Ovary (tissue), 9 donors: ENCODE results near the gene TBC1D16. TPM values are rescaled to one million over a fixed set of nuclear protein-coding genes. Genes with fewer than 3 reads are reported as not detected.

ENCODE experiments used
- DNase-seq, 5 donors: peaks; one replicate each; pipeline ENCODE4 v3.0.0-alpha.2; 2019 to 2020
- H3K27ac ChIP-seq, 2 donors: fragments of 200-600 bp; one replicate each; pipeline versions ENCODE4 v1.5.1 to v1.8.0; 2019 to 2022
- H3K27me3 ChIP-seq: fragments of 200-600 bp; one replicate; pipeline ENCODE4 v1.8.0; 2022
- H3K36me3 ChIP-seq: fragments of 200-600 bp; sonication (generic); one replicate; pipeline ENCODE4 v1.5.1; 2019
- H3K4me1 ChIP-seq: one replicate; pipeline ENCODE4 v1.8.1; 2013; ENCODE audit warnings: mild to moderate bottlenecking, moderate library complexity; ENCODE audit not compliant: insufficient read depth
- H3K4me3 ChIP-seq: fragments of 200-600 bp; sonication (generic); one replicate; pipeline ENCODE4 v1.5.1; 2017
- H3K9me3 ChIP-seq, 2 donors: fragments of 200-600 bp in 1 of 2; sonication (generic) in 1 of 2; one replicate each; pipeline versions ENCODE4 v1.5.1 to v1.8.1; 2013 to 2019; ENCODE audit warnings: mild to moderate bottlenecking in 1 of 2, moderate library complexity in 1 of 2
- EP300 ChIP-seq: sonication (generic); formaldehyde crosslinking; IDR thresholded peaks from one replicate; pipeline ENCODE4 v1.6.1; 2017; ENCODE audit warnings: antibody characterized with exemption
- POLR2A ChIP-seq: fragments of 450-650 bp; IDR thresholded peaks from one replicate; pipeline ENCODE4 v1.6.1; 2017; ENCODE audit warnings: antibody characterized with exemption, mild to moderate bottlenecking, moderate library complexity
- WGBS, 3 donors: extraction: QIAGEN DNeasy Blood & Tissue Kit in 1 of 3; methylation state at CpG; one replicate each; pipeline versions ENCODE4 v1.1.5 to v1.1.7; 2013 to 2017; 5-methylcytosine and 5-hydroxymethylcytosine counted together
- intact Hi-C, 4 donors: fragments of 100-400 bp; cut with DNase I; formaldehyde crosslinking; loops; one replicate each; pipeline versions ENCODE4 v1.11.0 to v1.15.1; 2022 to 2023
- polyA plus RNA-seq, 2 donors: library from polyadenylated mRNA; stranded (reverse); fragments of 200-250 nt in 1 of 2; fragments of 350-450 nt in 1 of 2; fragmentation: Illumina TruSeq in 1 of 2; extraction: RNeasy Lipid Tissue Mini Kit (QIAGEN cat#74804) in 1 of 2; gene quantifications; one replicate each; pipeline ENCODE4 v1.2.3, GENCODE V29; 2013 to 2014
- total RNA-seq, 7 donors: library from RNA; depleted of rRNA in 2 of 7; stranded (reverse); fragments of >200 nt in 2 of 7; fragmentation: NEBNext Ultra II Directional in 3 of 7; extraction: Animal tissue kit (Norgen Biotek cat#: 25700) in 3 of 7; gene quantifications; one replicate each; pipeline versions ENCODE4 v1.1.0 to v1.2.4, GENCODE V29; 2016 to 2023
- TF ChIP-seq, protein P1 (sequence below), 3 donors: fragments of 450-650 bp in 2 of 3; fragments of 200-600 bp in 1 of 3; IDR thresholded peaks; one replicate each; pipeline versions ENCODE4 v1.5.1 to v1.8.0; 2016 to 2022; ENCODE audit warnings: antibody characterized with exemption in 3 of 3, mild to moderate bottlenecking in 1 of 3
- donor health status: DM: no; HTN: no; CAD: no; lungs with moderate emphysema.
- donor health status: DM: no; HTN: no; CAD: no.
- donor health status: Bipolar disorder and iron deficiency.
- donor health status: DM: yes; HTN: yes; CAD: no.
- donor health status: DM: no; HTN: no; CAD: no.
- donor health status: DM: yes; HTN: yes; CAD: no.

TBC1D16 gene
- total and polyA plus RNA-seq, 9 donors: 9.3 to 40.5 (median 27.1) TPM

- Histone ChIP-seq H3K27me3 (no peaks in the 10 kb centered on the region), H3K9me3 (no peaks in the 10 kb centered on the region), H3K36me3 (no peaks in the 10 kb centered on the region), H3K4me3 (no peak overlapping the region), H3K4me1 (peaks cover 17% of the 10 kb centered on the region), H3K27ac (peak overlapping the region; percentile 85 to 91)
- DNase-seq: peak in 4 of 5 donors; percentile 51 to 65 (median 57)
- intact Hi-C loops: loop anchor here in 1 of 4 donors (10.0 kb wide), 1 partner anchor 134 kb away; no protein-coding TSS in a partner anchor
- 32 to 54% (median 41%) methylated on average over 29 to 30 of the region's 30 CpGs for WGBS, 3 donors
- no peak for TF ChIP-seq EP300
- no peak for TF ChIP-seq POLR2A
- TF ChIP-seq, protein P1, sequence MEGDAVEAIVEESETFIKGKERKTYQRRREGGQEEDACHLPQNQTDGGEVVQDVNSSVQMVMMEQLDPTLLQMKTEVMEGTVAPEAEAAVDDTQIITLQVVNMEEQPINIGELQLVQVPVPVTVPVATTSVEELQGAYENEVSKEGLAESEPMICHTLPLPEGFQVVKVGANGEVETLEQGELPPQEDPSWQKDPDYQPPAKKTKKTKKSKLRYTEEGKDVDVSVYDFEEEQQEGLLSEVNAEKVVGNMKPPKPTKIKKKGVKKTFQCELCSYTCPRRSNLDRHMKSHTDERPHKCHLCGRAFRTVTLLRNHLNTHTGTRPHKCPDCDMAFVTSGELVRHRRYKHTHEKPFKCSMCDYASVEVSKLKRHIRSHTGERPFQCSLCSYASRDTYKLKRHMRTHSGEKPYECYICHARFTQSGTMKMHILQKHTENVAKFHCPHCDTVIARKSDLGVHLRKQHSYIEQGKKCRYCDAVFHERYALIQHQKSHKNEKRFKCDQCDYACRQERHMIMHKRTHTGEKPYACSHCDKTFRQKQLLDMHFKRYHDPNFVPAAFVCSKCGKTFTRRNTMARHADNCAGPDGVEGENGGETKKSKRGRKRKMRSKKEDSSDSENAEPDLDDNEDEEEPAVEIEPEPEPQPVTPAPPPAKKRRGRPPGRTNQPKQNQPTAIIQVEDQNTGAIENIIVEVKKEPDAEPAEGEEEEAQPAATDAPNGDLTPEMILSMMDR (IDR thresholded peaks at IDR 0.05): no peak
Observed at GRCh38 chr17:79979221-79979741, 56.4 kb downstream of the TBC1D16 start.

DNA sequence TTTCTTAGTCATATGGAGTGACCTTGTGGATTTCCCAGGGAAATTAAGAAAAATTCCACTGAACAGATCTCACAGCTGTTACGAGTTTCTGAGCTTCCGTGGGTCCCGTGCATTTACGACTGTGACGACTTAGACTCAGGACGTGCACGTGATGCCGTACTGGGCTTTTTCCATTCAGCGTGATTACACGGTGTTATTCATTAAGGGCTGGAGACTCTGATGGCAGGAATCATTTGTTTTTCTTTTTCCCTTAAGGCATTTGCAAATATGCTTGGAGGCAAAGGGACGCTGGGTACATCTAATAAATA is 57.2 kb downstream of the TBC1D16 start:
- no peaks in the 10 kb centered on the region for H3K36me3 ChIP-seq
- peak overlapping the region; percentile 16 for H3K4me3 ChIP-seq
- intact Hi-C loops: loop anchor here in 1 of 4 donors (10.0 kb wide), 1 partner anchor 134 kb away; no protein-coding TSS in a partner anchor
- H3K27me3 ChIP-seq: no peaks in the 10 kb centered on the region
- TF ChIP-seq POLR2A: no peak
- TF ChIP-seq EP300: peak; percentile 24
- H3K4me1 ChIP-seq: peaks cover 17% of the 10 kb centered on the region
- 7 to 38% (median 21%) methylated on average over 11 of the region's 11 CpGs for WGBS, 3 donors
- H3K9me3 ChIP-seq: no peaks in the 10 kb centered on the region
- peak overlapping the region; percentile 85 to 91 for H3K27ac ChIP-seq
- peak in 4 of 5 donors; percentile 66 to 82 (median 72) for DNase-seq

DNA sequence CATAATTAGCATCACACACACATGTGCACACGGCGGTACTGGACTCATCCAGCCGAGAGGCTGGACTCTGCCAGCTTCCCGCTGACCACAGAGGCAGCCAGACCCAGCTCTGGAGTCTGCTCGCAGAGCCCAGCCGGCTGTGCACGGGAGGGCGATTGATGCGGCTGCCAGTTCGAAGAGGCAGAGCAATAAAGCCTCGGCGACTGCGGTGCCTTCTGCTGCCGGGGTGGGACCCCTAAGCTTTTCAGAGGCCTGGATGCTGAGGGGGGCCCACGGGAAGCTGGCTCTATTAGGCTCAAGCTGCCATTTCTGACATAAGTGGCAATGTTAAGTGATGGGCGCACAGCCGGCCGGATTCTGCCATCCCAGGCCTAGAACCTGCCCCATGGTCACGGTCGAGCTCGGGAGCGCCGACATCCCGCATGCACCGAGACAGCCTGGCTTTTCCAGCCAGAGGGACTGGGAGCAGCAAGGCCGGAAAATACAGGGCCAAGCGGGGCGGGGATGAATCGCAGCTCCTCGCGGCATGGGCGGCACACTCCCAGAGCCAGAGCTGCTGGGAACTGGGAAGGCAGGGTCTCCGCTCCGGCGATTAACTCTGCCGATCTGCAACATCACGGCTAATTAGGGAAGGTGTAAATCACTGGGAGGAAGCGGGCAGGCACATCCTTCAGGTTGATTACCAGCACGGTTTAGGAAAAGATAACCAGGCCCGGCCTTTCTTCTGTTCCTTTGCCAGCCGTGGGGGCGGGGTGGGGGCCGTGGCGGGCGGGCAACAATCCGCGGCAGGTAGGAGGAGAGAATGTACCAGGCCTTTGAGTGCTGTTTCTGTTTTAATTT is 57.7 kb downstream of the TBC1D16 start:
- Histone ChIP-seq H3K27ac (peak overlapping the region; percentile 85 to 91), H3K4me3 (peak overlapping the region; percentile 16), H3K36me3 (no peaks in the 10 kb centered on the region), H3K27me3 (no peaks in the 10 kb centered on the region), H3K4me1 (peaks cover 17% of the 10 kb centered on the region), H3K9me3 (no peaks in the 10 kb centered on the region)
- no peak for TF ChIP-seq EP300
- no peak for TF ChIP-seq POLR2A
- TF ChIP-seq, protein P1 (IDR thresholded peaks at IDR 0.05): no peak
- intact Hi-C loops: loop anchor here in 1 of 4 donors (10.0 kb wide), 1 partner anchor 133 kb away; no protein-coding TSS in a partner anchor
- 19 to 36% (median 20%) methylated on average over 47 of the region's 47 CpGs for WGBS, 3 donors
- DNase-seq: peak; percentile 64 to 78 (median 73)

DNA sequence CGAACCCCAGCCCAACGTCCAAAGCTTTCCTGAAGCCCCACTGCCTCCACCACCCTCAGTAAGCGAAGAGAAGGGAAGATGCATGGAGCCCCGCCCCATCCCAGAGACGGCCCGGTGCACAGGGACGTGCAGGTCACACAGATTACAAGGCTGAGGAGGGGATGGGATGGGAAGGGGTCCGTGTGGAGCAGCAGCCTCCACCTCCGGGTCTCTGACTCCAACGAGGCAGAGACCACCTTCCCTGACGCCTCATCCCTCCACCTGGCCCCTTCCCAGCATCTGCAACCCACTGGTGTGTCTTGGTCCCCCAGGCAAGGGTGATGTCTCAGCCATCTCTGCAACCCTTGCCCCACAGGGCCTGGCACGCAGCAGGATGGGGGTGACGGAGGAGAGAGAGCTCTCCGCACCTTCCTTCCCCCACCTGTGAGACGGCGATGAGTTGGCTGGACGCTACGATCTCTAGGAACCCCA is 58.5 kb downstream of the TBC1D16 start:
- DNase-seq: peak in 1 of 5 donors; percentile 52
- no peaks in the 10 kb centered on the region for H3K27me3 ChIP-seq
- H3K27ac ChIP-seq: peak overlapping the region; percentile 85 to 91
- no peaks in the 10 kb centered on the region for H3K36me3 ChIP-seq
- no peak overlapping the region for H3K4me3 ChIP-seq
- intact Hi-C loops: loop anchor here in 1 of 4 donors (10.0 kb wide), 1 partner anchor 132 kb away; no protein-coding TSS in a partner anchor
- 81 to 89% (median 85%) methylated on average over 18 of the region's 18 CpGs for WGBS, 3 donors
- no peak for TF ChIP-seq POLR2A
- TF ChIP-seq, protein P1 (IDR thresholded peaks at IDR 0.05): no peak
- peaks cover 17% of the 10 kb centered on the region for H3K4me1 ChIP-seq
- no peaks in the 10 kb centered on the region for H3K9me3 ChIP-seq
